Measurements from ENCODE around the gene HIVEP3. TPM values are rescaled to one million over a fixed set of nuclear protein-coding genes. Genes with fewer than 3 reads are reported as not detected.

The HIVEP3 gene
- total and polyA plus RNA-seq, 3 experiments from 2014 or later = 15.1 to 24.0 (median 23.0) TPM

DNA sequence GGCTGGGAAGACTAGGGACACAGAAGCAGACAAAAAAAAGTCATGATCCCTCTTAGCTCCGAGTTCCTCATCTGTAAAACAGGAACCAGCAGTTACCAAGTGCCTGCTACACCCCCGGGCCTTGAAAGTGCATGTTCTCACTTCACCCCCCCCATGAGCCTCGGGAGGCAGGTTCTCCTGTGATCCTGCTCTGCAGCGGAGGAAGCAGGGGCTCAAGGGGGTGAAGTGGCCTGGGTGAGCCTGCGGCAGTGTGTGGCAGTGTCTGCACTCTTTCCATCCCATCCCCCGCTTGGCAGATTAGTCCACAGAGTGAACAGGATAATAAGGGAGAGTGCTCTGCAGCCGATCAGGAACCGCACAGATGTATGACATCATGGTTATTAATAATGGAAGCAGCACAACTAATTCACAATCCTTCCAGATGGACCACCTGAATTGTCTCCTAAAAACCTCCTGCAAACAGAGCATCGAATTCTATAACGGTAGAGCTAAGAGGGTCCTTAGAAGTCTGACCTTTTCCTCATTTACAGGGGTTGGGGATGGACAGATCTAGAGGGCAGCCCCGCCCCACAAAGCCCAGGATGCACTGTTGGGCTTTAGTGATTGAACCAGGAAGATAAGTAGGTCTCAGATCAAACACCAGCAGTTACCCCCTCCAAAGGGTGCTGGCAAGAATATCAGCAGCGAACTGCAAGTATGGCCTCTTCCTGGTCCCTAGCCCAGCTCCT lies 260.1 kb downstream of the HIVEP3 start:
- no peaks in the 10 kb centered on the region for H3K27me3 Mint-ChIP-seq
- POLR2A ChIA-PET = no interaction called here
- Histone ChIP-seq H3K4me3 (ENCODE audit: low read length) (no peak overlapping the region), H3K27ac (ENCODE audit: low read depth, low read length) (no peak overlapping the region), H3K27me3 (ENCODE audit: insufficient read depth, low read length, poor library complexity, severe bottlenecking) (no peaks in the 10 kb centered on the region), H3K9me3 (ENCODE audit: low read length) (no peaks in the 10 kb centered on the region), H3K36me3 (ENCODE audit: insufficient read depth, low read length) (no peaks in the 10 kb centered on the region), H3K4me1 (ENCODE audit: insufficient read depth, low read length) (peaks cover 29% of the 10 kb centered on the region)
- DNase-seq = no peak
- H3K4me3 Mint-ChIP-seq = peak overlapping the region in 1 of 7 donors; percentile 48
- H3K4me1 Mint-ChIP-seq = peaks cover 40 to 76% (median 61%) of the 10 kb centered on the region in 3 donors
- H3K27ac Mint-ChIP-seq = peak overlapping the region in 2 of 8 donors; percentile 8 to 60
- CTCF ChIA-PET = interaction anchor here (1.3 kb wide), 1 partner anchor 14 kb away, joined by 3 read pairs; no protein-coding TSS in a partner anchor
- H3K36me3 Mint-ChIP-seq = peaks cover 0 to 4% (median 1%) of the 10 kb centered on the region in 3 donors
- no peaks in the 10 kb centered on the region for H3K9me3 Mint-ChIP-seq

DNA sequence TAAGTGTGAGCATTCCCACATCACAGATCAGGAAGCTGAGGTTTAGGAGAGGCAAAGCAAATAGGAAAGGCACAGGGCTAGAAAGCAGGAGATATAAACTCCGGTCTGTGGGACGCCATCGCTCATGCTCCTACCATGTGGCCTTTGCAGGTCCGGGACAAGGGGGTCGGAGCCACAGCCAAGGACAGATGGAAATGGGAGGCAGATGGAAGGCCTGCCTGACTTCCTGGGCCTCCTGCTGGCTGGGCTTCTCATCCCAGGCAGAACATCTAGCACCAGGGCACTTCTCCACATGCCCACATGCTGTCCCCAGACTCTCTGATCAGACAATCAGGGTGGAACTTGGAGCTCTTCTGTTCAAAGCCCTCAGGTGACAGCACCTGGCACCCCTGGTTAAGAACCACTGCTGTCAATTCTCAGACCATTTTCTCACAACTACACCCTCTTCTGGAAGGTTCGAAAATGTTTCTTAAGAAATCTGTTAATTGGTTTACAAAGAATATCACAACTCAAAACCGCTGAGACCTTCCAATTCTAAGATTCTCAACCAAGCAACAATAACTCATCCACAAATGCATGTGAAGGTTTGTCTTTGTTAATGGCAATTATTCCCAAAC lies 260.9 kb downstream of the HIVEP3 start:
- Histone ChIP-seq H3K4me1 (ENCODE audit: insufficient read depth, low read length) (peaks cover 29% of the 10 kb centered on the region), H3K36me3 (ENCODE audit: insufficient read depth, low read length) (no peaks in the 10 kb centered on the region), H3K27ac (ENCODE audit: low read depth, low read length) (no peak overlapping the region), H3K27me3 (ENCODE audit: insufficient read depth, low read length, poor library complexity, severe bottlenecking) (no peaks in the 10 kb centered on the region), H3K4me3 (ENCODE audit: low read length) (no peak overlapping the region), H3K9me3 (ENCODE audit: low read length) (no peaks in the 10 kb centered on the region)
- Mint-ChIP-seq H3K4me3 (peak overlapping the region in 2 of 7 donors; percentile 27 to 45), H3K27ac (no peak overlapping the region), H3K36me3 (peaks cover 0 to 4% (median 1%) of the 10 kb centered on the region in 3 donors), H3K9me3 (no peaks in the 10 kb centered on the region), H3K27me3 (no peaks in the 10 kb centered on the region), H3K4me1 (peaks cover 40 to 78% (median 67%) of the 10 kb centered on the region in 3 donors)
- no peak for DNase-seq
- CTCF ChIA-PET = interaction anchor here (1.3 kb wide), 1 partner anchor 15 kb away, joined by 3 read pairs; no protein-coding TSS in a partner anchor
- POLR2A ChIA-PET = no interaction called here

DNA sequence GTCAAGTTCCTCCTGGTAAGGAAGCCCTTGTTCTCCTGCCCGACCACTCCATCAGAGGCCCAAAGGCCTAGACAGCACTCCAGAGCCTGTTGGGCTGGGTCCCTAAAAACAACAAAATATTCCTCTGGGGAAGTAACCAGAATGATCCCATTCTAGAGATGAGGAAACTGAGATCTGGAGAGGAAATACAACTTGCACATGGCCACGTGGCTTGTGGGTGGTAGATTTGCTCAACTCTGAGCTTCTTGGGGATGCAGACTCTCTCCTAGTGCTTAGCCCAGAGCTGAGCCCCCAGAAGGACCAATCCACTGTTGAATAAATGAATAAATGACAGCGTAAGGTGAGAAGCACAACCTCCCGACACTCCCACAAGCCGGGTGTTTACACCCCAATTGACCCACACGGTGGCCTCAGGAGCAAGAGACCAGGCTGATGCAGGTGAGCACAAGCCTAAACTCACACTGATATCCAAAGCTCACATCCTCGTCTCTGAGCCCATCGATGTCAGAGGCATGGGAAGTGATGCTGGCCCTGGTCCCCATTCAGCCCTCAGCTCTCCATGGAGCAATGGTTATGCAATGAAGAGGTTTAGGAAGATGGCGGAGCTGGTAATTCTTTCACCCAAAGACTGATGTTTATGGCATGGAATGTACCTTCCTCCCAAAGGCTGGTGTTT lies 261.8 kb downstream of the HIVEP3 start:
- peak overlapping the region in 1 of 8 donors; percentile 39 for H3K27ac Mint-ChIP-seq
- H3K4me1 Mint-ChIP-seq = peaks cover 43 to 83% (median 67%) of the 10 kb centered on the region in 3 donors
- H3K27me3 Mint-ChIP-seq = no peaks in the 10 kb centered on the region
- no peak for DNase-seq
- peaks cover 0 to 4% (median 1%) of the 10 kb centered on the region in 3 donors for H3K36me3 Mint-ChIP-seq
- no peaks in the 10 kb centered on the region for H3K9me3 Mint-ChIP-seq
- H3K4me3 ChIP-seq (ENCODE audit: low read length) = no peak overlapping the region
- no peaks in the 10 kb centered on the region for H3K9me3 ChIP-seq (ENCODE audit: low read length)
- H3K4me1 ChIP-seq (ENCODE audit: insufficient read depth, low read length) = peaks cover 29% of the 10 kb centered on the region
- H3K36me3 ChIP-seq (ENCODE audit: insufficient read depth, low read length) = no peaks in the 10 kb centered on the region
- H3K27ac ChIP-seq (ENCODE audit: low read depth, low read length) = no peak overlapping the region
- ChIA-PET POLR2A (no interaction called here), CTCF (no interaction called here)
- H3K4me3 Mint-ChIP-seq = no peak overlapping the region
- no peaks in the 10 kb centered on the region for H3K27me3 ChIP-seq (ENCODE audit: insufficient read depth, low read length, poor library complexity, severe bottlenecking)

DNA sequence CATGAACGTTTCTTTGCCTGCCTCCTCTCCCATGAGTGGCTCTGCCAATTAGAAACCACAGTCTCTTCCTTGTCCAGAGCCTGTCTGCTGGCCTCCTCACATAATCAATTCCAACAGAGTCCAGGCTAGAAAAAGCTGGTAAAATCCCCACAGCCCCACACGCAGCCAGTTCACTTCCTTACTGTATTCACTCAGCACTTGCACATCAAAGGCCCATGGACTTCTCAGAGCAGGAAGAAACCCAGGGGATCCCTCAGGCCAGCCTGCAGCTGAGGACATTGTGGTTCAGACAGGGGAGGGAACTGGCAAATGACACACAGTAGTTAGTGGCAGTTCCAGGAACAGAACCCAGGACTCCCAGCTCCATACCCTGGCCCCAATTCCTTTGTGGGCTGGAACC lies 262.7 kb downstream of the HIVEP3 start:
- peaks cover 25% of the 10 kb centered on the region for H3K4me1 ChIP-seq (ENCODE audit: insufficient read depth, low read length)
- no peaks in the 10 kb centered on the region for H3K27me3 ChIP-seq (ENCODE audit: insufficient read depth, low read length, poor library complexity, severe bottlenecking)
- H3K9me3 ChIP-seq (ENCODE audit: low read length) = no peaks in the 10 kb centered on the region
- ChIA-PET CTCF (no interaction called here), POLR2A (no interaction called here)
- Mint-ChIP-seq H3K4me3 (peak overlapping the region in 1 of 7 donors; percentile 8), H3K4me1 (peaks cover 38 to 76% (median 62%) of the 10 kb centered on the region in 3 donors), H3K36me3 (peaks cover 0 to 4% (median 0%) of the 10 kb centered on the region in 3 donors), H3K27ac (peak overlapping the region in 2 of 8 donors; percentile 20 to 25), H3K27me3 (no peaks in the 10 kb centered on the region), H3K9me3 (no peaks in the 10 kb centered on the region)
- DNase-seq = no peak
- H3K4me3 ChIP-seq (ENCODE audit: low read length) = no peak overlapping the region
- H3K27ac ChIP-seq (ENCODE audit: low read depth, low read length) = no peak overlapping the region
- H3K36me3 ChIP-seq (ENCODE audit: insufficient read depth, low read length) = no peaks in the 10 kb centered on the region

DNA sequence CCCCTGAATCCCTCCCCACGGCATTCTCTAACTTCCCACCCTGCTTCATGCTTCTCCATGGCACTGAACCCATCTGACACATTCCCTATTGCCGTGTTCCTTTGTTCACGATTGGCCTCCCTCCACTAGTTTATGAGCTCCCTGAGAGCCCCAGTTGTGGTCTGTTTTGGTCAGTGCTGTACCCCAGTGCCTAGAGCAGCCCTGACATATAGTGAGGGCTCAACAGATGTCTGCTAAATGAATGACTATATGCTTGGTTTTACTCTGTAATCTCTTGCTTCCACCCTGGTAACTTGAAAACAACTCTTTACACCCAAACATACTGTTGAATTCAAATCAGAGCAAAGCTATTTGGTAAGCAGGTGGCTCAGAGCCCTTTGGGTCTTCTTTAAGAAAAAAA lies 263.1 kb downstream of the HIVEP3 start:
- Mint-ChIP-seq H3K36me3 (peaks cover 0 to 4% (median 0%) of the 10 kb centered on the region in 3 donors), H3K4me1 (peaks cover 36 to 75% (median 62%) of the 10 kb centered on the region in 3 donors), H3K4me3 (peak overlapping the region in 1 of 7 donors; percentile 8), H3K27me3 (no peaks in the 10 kb centered on the region), H3K27ac (no peak overlapping the region), H3K9me3 (no peaks in the 10 kb centered on the region)
- Histone ChIP-seq H3K4me1 (ENCODE audit: insufficient read depth, low read length) (peaks cover 25% of the 10 kb centered on the region), H3K4me3 (ENCODE audit: low read length) (no peak overlapping the region), H3K27ac (ENCODE audit: low read depth, low read length) (no peak overlapping the region), H3K27me3 (ENCODE audit: insufficient read depth, low read length, poor library complexity, severe bottlenecking) (no peaks in the 10 kb centered on the region), H3K36me3 (ENCODE audit: insufficient read depth, low read length) (no peaks in the 10 kb centered on the region), H3K9me3 (ENCODE audit: low read length) (no peaks in the 10 kb centered on the region)
- ChIA-PET CTCF (no interaction called here), POLR2A (no interaction called here)
- no peak for DNase-seq

DNA sequence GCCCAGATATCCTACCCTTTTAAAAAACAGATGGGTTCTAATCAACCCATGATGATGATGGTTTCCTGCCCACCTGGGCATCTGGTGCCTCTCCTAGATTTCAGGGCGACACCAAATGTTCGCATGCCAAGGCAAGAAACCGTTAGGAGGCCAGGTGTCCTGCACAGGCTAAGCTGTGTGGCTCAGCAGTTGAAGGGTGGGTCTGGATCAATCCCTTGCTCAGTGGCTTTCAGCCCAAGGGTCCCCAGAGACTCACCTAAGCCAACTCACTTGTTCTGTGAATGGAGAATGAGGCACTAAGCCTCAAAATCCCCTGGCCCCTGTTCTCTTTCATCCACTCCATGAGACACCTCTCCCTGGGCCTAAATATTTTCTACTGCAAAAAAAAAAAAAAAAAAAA lies 265.1 kb downstream of the HIVEP3 start:
- ChIA-PET POLR2A (no interaction called here), CTCF (interaction anchor here (0.6 kb wide), 1 partner anchor 1694 kb away, joined by 3 read pairs; no protein-coding TSS in a partner anchor)
- no peaks in the 10 kb centered on the region for H3K36me3 ChIP-seq (ENCODE audit: insufficient read depth, low read length)
- Mint-ChIP-seq H3K4me1 (peaks cover 34 to 69% (median 55%) of the 10 kb centered on the region in 3 donors), H3K36me3 (no peaks in the 10 kb centered on the region), H3K4me3 (no peak overlapping the region), H3K9me3 (no peaks in the 10 kb centered on the region), H3K27me3 (no peaks in the 10 kb centered on the region), H3K27ac (no peak overlapping the region)
- H3K27ac ChIP-seq (ENCODE audit: low read depth, low read length) = no peak overlapping the region
- no peaks in the 10 kb centered on the region for H3K9me3 ChIP-seq (ENCODE audit: low read length)
- no peak for DNase-seq
- H3K4me3 ChIP-seq (ENCODE audit: low read length) = no peak overlapping the region
- peaks cover 24% of the 10 kb centered on the region for H3K4me1 ChIP-seq (ENCODE audit: insufficient read depth, low read length)
- no peaks in the 10 kb centered on the region for H3K27me3 ChIP-seq (ENCODE audit: insufficient read depth, low read length, poor library complexity, severe bottlenecking)

DNA sequence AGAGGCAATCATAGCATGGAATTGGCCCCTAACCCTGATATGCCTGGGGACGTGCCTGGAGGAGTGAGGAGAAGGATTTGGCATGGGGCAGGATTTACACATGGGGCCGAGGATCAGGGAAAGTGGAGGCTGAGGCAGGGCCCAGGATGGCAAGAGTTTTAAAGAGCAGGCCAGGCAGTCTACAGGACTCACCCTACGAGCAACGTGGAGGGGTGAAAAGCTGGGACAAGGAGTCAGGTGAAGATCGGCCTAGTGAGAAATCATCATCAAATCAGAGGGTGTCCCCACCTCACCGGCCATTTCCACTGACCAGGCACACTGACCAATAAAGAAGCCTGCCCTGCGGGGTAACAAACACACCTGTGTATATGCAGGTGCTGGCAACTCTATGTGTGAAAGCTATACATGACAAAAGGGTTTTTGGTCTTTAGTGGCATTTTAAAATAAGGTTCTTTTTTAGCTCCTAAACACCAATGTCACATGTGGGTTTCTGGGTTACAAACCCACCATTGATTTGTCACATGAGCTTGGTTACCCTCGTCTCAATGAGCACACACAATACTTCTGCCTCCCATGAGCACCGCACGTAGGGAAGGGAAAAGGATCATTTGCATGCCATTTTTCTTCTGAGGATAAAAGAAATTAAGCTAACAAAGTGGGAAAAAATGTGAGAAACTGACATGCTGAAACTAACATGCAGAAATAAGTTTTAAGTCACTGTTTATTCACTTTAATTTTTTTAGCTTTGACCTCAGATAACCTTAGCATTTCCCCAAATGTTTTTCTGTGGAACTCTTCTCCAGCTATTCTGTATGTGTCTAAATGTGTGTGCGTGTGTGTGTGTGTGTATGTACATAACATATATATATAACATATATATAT lies 266.1 kb downstream of the HIVEP3 start:
- no peak for DNase-seq
- H3K27me3 Mint-ChIP-seq = no peaks in the 10 kb centered on the region
- no peaks in the 10 kb centered on the region for H3K36me3 ChIP-seq (ENCODE audit: insufficient read depth, low read length)
- peaks cover 36 to 60% (median 52%) of the 10 kb centered on the region in 3 donors for H3K4me1 Mint-ChIP-seq
- no peaks in the 10 kb centered on the region for H3K36me3 Mint-ChIP-seq
- no peak overlapping the region for H3K4me3 ChIP-seq (ENCODE audit: low read length)
- no peaks in the 10 kb centered on the region for H3K9me3 Mint-ChIP-seq
- no peak overlapping the region for H3K27ac Mint-ChIP-seq
- peaks cover 24% of the 10 kb centered on the region for H3K4me1 ChIP-seq (ENCODE audit: insufficient read depth, low read length)
- CTCF ChIA-PET = interaction anchor here (0.6 to 1.4 kb wide), 2 partner anchors 11 to 1693 kb away, joined by 3 to 4 read pairs; no protein-coding TSS in a partner anchor
- H3K9me3 ChIP-seq (ENCODE audit: low read length) = no peaks in the 10 kb centered on the region
- no peak overlapping the region for H3K27ac ChIP-seq (ENCODE audit: low read depth, low read length)
- H3K4me3 Mint-ChIP-seq = no peak overlapping the region
- POLR2A ChIA-PET = no interaction called here
- no peaks in the 10 kb centered on the region for H3K27me3 ChIP-seq (ENCODE audit: insufficient read depth, low read length, poor library complexity, severe bottlenecking)
